Heart left ventricle (tissue), 13 donors: ENCODE data around the gene OR8B2.

Experiments used
- POLR2A ChIP-seq, 2 donors: fragments of 450-650 bp; IDR thresholded peaks; one replicate each; pipeline ENCODE4 v1.6.1; 2017; ENCODE audit warnings: antibody characterized with exemption in 2 of 2, mild to moderate bottlenecking in 2 of 2, moderate library complexity in 2 of 2
- TF ChIP-seq, protein P1 (sequence below), 12 donors: fragments of 200-600 bp; sonication (generic) in 4 of 12; IDR thresholded peaks; one replicate each; pipeline versions ENCODE4 v1.5.0 to v1.8.0; 2018 to 2022; ENCODE audit warnings: antibody characterized with exemption in 12 of 12, mild to moderate bottlenecking in 5 of 12
- donor health status: ischemic (EF 13 %, LVEDD 7.1; RV severe dilation, severe dysfunction).
- donor health status: DM: no; HTN: yes; CAD: no.
- donor health status: DM: no; HTN: no; CAD: no.
- donor health status: ischemic (EF 25% LVEDD 6.9; RV normal size, moderate dysfunction).
- donor health status: ischemic (EF 25% LVEDD 5.7; RV mildly dilated, moderate dysfunction).
- donor health status: ischemic (EF 35%, LVEDD 5.7; RV mildly dilated, moderate dysfunction).
- donor health status: nonischemic (EF 11% LVEDD 7.7; RV severe dilation, severe dysfunction).
- donor health status: DM: yes; HTN: yes; CAD: no.
- donor health status: PGD.
- donor health status: ischemic (EF 29% LVEDD 5.4; RV normal size, mild dysfunction).
- donor health status: nonischemic (EF 23%, LVEDD 6.1; RV moderate dilation, normal function).

DNA sequence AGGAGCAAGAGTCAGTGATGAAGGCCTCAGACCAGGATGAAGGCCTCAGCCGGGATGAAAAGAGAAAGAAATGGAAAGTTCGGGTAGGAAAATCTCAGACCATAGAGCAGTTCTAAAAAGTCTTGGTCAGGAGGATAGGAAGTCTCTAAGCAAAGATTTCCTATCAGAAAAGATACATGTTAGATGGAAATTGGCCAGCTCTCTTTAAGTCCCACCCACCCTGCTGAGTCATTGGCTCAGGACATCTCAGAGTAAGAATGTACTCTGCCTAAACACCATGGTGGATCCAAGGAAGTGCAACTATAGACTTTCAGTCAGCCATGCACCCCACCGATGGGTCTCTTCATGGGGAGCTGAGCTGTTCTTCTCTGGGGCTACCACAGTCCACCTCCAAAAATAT lies 10.1 kb upstream of the OR8B2 start:
- TF ChIP-seq POLR2A (IDR thresholded peaks at IDR 0.05), result no peak
- TF ChIP-seq, protein P1, sequence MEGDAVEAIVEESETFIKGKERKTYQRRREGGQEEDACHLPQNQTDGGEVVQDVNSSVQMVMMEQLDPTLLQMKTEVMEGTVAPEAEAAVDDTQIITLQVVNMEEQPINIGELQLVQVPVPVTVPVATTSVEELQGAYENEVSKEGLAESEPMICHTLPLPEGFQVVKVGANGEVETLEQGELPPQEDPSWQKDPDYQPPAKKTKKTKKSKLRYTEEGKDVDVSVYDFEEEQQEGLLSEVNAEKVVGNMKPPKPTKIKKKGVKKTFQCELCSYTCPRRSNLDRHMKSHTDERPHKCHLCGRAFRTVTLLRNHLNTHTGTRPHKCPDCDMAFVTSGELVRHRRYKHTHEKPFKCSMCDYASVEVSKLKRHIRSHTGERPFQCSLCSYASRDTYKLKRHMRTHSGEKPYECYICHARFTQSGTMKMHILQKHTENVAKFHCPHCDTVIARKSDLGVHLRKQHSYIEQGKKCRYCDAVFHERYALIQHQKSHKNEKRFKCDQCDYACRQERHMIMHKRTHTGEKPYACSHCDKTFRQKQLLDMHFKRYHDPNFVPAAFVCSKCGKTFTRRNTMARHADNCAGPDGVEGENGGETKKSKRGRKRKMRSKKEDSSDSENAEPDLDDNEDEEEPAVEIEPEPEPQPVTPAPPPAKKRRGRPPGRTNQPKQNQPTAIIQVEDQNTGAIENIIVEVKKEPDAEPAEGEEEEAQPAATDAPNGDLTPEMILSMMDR (IDR thresholded peaks at IDR 0.05), result no peak
